Ovary (tissue), 3 donors: Measurements from ENCODE around the gene GSK3A.

ENCODE experiments used
- CTCF ChIP-seq, 3 donors: fragments of 450-650 bp in 2 of 3; fragments of 200-600 bp in 1 of 3; IDR thresholded peaks; one replicate each; pipeline versions ENCODE4 v1.5.1 to v1.8.0; 2016 to 2022; ENCODE audit warnings: antibody characterized with exemption in 3 of 3, mild to moderate bottlenecking in 1 of 3
- POLR2A ChIP-seq: fragments of 450-650 bp; IDR thresholded peaks from one replicate; pipeline ENCODE4 v1.6.1; 2017; ENCODE audit warnings: antibody characterized with exemption, mild to moderate bottlenecking, moderate library complexity
- donor health status: DM: no; HTN: no; CAD: no.

- TF ChIP-seq CTCF (IDR thresholded peaks at IDR 0.05) (no peak), POLR2A (no peak)
Measured at GRCh38 chr19:42193294-42193693, 49.1 kb downstream of the GSK3A start.
